Right atrium auricular region (tissue), 2 donors: Measurements from ENCODE around the gene FOXL2NB. TPM values are rescaled to one million over a fixed set of nuclear protein-coding genes. Genes with fewer than 3 reads are reported as not detected.
A peak's percentile ranks its signal among the peaks of the same experiment; 100 is the strongest.

ENCODE experiments used
- DNase-seq: peaks from one replicate; pipeline ENCODE4 v3.0.0-alpha.2; 2019; ENCODE audit warnings: low spot score
- H3K27ac ChIP-seq, 2 donors: fragments of 200-600 bp; sonication (generic); 1 replicate in 1 of 2; 2 replicates in 1 of 2; pipeline ENCODE4 v1.5.1; 2016 to 2019
- H3K27me3 ChIP-seq, 2 donors: fragments of 200-600 bp; sonication (generic); one replicate each; pipeline versions ENCODE4 v1.5.1 to v1.6.0; 2017 to 2019
- H3K36me3 ChIP-seq: fragments of 200-600 bp; sonication (generic); one replicate; pipeline ENCODE4 v1.5.1; 2016
- H3K4me1 ChIP-seq, 2 donors: fragments of 200-600 bp; sonication (generic); one replicate each; pipeline versions ENCODE4 v1.5.1 to v1.6.0; 2017 to 2019
- H3K4me3 ChIP-seq, 2 donors: fragments of 200-600 bp; sonication (generic); 1 replicate in 1 of 2; 2 replicates in 1 of 2; pipeline ENCODE4 v1.5.1; 2017 to 2019; ENCODE audit warnings: mild to moderate bottlenecking in 1 of 2, moderate library complexity in 1 of 2
- H3K9me3 ChIP-seq, 2 donors: fragments of 200-600 bp; sonication (generic); one replicate each; pipeline ENCODE4 v1.5.1; 2019
- CTCF ChIP-seq, 2 donors: fragments of 200-600 bp; sonication (generic); IDR thresholded peaks; one replicate each; pipeline ENCODE4 v1.5.1; 2019; ENCODE audit warnings: antibody characterized with exemption in 2 of 2
- total RNA-seq, 2 donors: library from RNA; depleted of rRNA; stranded (reverse); fragments of >200 nt; gene quantifications; one replicate each; pipeline ENCODE4 v1.1.0, GENCODE V29; 2016

FOXL2NB gene
- total RNA-seq, 2 donors from 2014 or later = not detected

DNA sequence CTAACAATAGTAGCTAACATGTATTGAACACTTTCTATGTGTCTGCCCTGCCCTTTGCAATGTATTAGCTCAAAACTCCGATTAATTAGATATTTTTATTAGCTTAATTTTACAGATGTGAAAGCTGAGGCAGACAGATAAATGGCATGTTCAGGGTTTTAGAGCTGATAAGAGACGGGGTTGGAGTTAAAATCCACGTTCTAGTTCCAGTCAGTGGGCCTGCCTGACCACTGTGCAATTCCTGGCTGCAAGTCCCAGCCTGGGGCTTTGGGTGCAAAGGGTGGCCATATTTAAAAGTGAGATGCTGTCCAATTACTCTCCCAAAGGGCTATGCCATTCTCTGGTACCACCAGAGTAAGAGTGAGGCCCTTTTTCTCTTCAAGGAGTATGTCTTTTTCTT lies 33.3 kb upstream of the FOXL2NB start:
- no peaks in the 10 kb centered on the region for H3K27me3 ChIP-seq
- no peak overlapping the region for H3K4me3 ChIP-seq
- no peaks in the 10 kb centered on the region for H3K36me3 ChIP-seq
- H3K9me3 ChIP-seq = no peaks in the 10 kb centered on the region
- H3K4me1 ChIP-seq = peaks cover 0 to 13% of the 10 kb centered on the region in 2 donors
- DNase-seq = no peak
- no peak overlapping the region for H3K27ac ChIP-seq
- TF ChIP-seq CTCF (IDR thresholded peaks at IDR 0.05) = no peak

GRCh38 chr3:138914870-138915502 lies 32.0 kb upstream of the FOXL2NB start:
- H3K27ac ChIP-seq = peak overlapping the region; percentile 94 to 95

DNA sequence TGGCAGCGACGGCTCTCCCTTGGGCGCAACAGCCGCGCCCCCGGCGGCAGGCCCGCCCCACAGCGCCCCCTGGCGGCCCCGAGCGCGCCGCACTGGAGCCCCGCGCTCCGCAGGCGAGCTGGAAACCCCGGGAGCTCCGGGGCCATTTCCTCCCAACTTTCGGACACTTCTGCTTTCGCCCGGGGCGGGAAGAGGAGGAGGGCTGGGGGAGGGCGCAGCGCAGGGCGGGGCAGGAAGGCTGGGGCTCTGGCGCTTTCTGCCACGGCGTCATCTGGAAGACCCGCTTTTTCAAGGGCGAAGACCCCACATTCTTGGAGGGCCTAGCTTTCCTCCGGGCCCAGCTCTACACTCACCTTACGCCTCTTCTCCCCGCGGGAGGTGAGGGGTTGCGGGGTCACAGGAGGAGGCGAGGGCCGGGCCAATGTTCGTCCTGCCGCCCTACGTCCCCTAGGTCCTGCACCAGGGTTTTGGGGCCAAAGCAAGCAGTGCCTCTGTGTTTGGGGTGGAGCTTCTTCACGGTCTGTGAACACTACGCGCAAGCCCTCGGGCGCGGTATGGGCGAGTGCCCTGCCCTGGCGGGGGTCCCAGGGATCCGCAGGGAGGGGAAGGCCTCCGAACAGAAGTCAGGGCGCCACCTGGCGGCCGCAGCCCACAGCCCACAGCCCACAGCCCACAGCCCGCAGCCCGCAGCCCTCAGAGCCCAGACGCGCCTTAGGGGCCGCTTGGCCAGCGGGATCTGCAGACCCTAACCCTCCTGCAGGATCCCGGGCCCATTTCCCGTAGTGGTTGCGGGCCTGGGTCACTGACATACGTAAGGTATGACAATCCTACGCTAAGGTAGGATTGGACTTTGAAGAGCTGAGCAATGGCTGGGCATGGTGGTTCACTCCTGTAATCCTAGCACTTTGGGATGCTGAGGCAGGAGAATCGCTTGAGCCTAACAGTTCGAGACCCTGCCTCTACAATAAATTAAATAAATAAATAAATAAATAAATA lies 31.2 kb upstream of the FOXL2NB start:
- Histone ChIP-seq H3K36me3 (no peaks in the 10 kb centered on the region), H3K4me3 (peak overlapping the region; percentile 59 to 82), H3K27me3 (no peaks in the 10 kb centered on the region), H3K27ac (peak overlapping the region; percentile 94 to 95), H3K9me3 (no peaks in the 10 kb centered on the region), H3K4me1 (peaks cover 0 to 13% of the 10 kb centered on the region in 2 donors)
- peak; percentile 82 to 85 for TF ChIP-seq CTCF (IDR thresholded peaks at IDR 0.05)
- DNase-seq = peak; percentile 93

More at GRCh38 chr3:138914870-138915502, 32.0 kb upstream of the FOXL2NB start:
- H3K9me3 ChIP-seq = no peaks in the 10 kb centered on the region
- no peak for DNase-seq
- no peak for TF ChIP-seq CTCF (IDR thresholded peaks at IDR 0.05)
- peak overlapping the region; percentile 59 to 82 for H3K4me3 ChIP-seq
- H3K36me3 ChIP-seq = no peaks in the 10 kb centered on the region
- no peaks in the 10 kb centered on the region for H3K27me3 ChIP-seq
- H3K4me1 ChIP-seq = peaks cover 0 to 13% of the 10 kb centered on the region in 2 donors

- Histone ChIP-seq H3K4me3 (no peak overlapping the region), H3K27ac (no peak overlapping the region), H3K4me1 (peaks cover 0 to 13% of the 10 kb centered on the region in 2 donors), H3K27me3 (no peaks in the 10 kb centered on the region), H3K36me3 (no peaks in the 10 kb centered on the region), H3K9me3 (no peaks in the 10 kb centered on the region)
- no peak for DNase-seq
- no peak for TF ChIP-seq CTCF (IDR thresholded peaks at IDR 0.05)
Observed at GRCh38 chr3:138916824-138917223, 30.2 kb upstream of the FOXL2NB start.

DNA sequence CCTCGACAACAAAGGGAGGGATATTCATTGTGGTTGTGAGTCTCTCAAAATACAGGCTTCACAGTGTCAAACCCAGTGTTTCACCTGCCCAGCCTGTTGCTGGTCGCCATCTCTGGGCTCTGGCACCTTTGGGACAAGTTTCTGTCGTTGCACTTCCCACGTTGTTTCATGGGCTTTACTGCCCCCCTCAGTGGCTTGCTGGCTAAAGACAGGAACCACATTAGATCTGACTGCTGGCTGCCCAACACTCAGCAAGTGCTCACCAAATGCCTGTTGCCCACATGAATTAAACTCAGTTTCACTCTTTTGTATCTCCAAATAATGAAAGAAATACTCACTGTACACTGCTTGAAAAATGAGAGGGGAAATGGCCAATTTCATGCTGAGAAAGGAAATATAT lies 27.7 kb upstream of the FOXL2NB start:
- no peak for TF ChIP-seq CTCF (IDR thresholded peaks at IDR 0.05)
- H3K27ac ChIP-seq = no peak overlapping the region
- DNase-seq = no peak
- H3K4me1 ChIP-seq = peaks cover 0 to 13% of the 10 kb centered on the region in 2 donors
- H3K9me3 ChIP-seq = no peaks in the 10 kb centered on the region
- H3K36me3 ChIP-seq = no peaks in the 10 kb centered on the region
- no peak overlapping the region for H3K4me3 ChIP-seq
- H3K27me3 ChIP-seq = no peaks in the 10 kb centered on the region
